ENCODE measurements around the gene ZNRF1. TPM values are rescaled to one million over a fixed set of nuclear protein-coding genes. Genes with fewer than 3 reads are reported as not detected.

ZNRF1 gene
- 10 to 100 TPM; 28.5 to 58.4 (median 40.4) TPM for total RNA-seq

DNA sequence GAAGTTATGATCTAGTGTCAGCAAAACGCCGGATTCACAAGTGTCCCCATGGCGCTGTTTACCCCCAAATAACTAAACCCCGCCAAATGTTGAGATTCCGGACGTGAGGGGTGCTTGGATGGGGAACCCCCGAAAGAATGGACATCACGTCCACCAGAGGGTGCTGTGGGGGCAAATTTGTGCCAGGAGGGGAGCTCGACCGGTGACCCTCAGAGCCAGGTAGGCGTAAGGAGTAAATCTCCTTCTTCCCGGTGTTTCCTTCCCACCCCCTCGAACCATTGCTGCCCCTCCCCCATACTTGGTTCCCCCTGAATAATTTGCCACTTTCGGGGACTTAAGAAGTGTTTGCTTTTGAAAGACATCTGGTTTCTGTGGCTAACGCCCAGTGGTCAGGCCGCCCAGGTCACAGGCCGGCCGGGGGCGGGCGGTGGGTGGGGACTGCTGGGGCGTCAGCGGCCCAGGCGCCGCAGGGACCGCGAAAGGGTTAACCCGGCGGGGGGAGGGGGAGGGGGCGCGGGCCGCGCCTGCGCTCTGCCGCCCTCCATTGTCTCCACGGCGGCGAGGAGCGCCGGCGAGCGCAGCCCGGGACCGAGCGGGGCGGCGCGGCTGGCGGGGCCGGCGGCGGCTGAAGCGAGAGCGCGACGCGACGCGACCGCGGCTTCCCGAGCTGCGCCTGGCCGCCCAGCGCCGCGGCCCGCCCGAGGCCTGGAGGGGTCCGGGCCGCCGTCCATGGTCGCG lies at the start of gene ZNRF1:
ZNRF1 (plus strand) TSS at position 544 of the 738 bp plus-strand sequence. CDS start 648 bp downstream, outside the sequence.
- intact Hi-C loops (cut with DNase I; ENCODE audit: low total_unique reads) (loop anchor here (1.0 kb wide), 1 partner anchor 113 kb away; no protein-coding TSS in a partner anchor), in situ Hi-C loops (cut with MboI; ENCODE audit: low pct_ligation_motif_present in 1 of 4, low pct_unique_long_range_greater_than_20kb in 1 of 4, low sequenced_read_pairs in 3 of 4) (loop anchor here in 2 of 4 donors (10.0 to 25.0 kb wide), 2 partner anchors 106 to 389 kb away; no protein-coding TSS in a partner anchor)
- no peaks in the 10 kb centered on the region for H3K27me3 ChIP-seq
- peak; percentile 88 for DNase-seq
- 0 to 1% methylated on average over 11 to 44 of the region's 73 CpGs for WGBS, 2 donors (ENCODE audit: low coverage in 1 of 2)
- H3K4me1 ChIP-seq = peaks cover 0 to 29% (median 21%) of the 10 kb centered on the region in 4 donors
- peak within 1 kb of the TSS; percentile 77 to 97 (median 95) for H3K4me3 ChIP-seq
- TF ChIP-seq EP300 (IDR thresholded peaks at IDR 0.05; ENCODE audit: low read depth) = no peak
- TF ChIP-seq POLR2AphosphoS5 (IDR thresholded peaks at IDR 0.05) = peak in 2 of 3 donors; percentile 9 to 34
- TF ChIP-seq POLR2A (IDR thresholded peaks at IDR 0.05) = no peak
- TF ChIP-seq, protein P1, sequence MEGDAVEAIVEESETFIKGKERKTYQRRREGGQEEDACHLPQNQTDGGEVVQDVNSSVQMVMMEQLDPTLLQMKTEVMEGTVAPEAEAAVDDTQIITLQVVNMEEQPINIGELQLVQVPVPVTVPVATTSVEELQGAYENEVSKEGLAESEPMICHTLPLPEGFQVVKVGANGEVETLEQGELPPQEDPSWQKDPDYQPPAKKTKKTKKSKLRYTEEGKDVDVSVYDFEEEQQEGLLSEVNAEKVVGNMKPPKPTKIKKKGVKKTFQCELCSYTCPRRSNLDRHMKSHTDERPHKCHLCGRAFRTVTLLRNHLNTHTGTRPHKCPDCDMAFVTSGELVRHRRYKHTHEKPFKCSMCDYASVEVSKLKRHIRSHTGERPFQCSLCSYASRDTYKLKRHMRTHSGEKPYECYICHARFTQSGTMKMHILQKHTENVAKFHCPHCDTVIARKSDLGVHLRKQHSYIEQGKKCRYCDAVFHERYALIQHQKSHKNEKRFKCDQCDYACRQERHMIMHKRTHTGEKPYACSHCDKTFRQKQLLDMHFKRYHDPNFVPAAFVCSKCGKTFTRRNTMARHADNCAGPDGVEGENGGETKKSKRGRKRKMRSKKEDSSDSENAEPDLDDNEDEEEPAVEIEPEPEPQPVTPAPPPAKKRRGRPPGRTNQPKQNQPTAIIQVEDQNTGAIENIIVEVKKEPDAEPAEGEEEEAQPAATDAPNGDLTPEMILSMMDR (IDR thresholded peaks at IDR 0.05) = peak; percentile 79 to 94 (median 85)
- no peaks in the 10 kb centered on the region for H3K36me3 ChIP-seq
- H3K9me3 ChIP-seq = no peaks in the 10 kb centered on the region
- H3K27ac ChIP-seq = peak within 1 kb of the TSS; percentile 84 to 91 (median 88)

DNA sequence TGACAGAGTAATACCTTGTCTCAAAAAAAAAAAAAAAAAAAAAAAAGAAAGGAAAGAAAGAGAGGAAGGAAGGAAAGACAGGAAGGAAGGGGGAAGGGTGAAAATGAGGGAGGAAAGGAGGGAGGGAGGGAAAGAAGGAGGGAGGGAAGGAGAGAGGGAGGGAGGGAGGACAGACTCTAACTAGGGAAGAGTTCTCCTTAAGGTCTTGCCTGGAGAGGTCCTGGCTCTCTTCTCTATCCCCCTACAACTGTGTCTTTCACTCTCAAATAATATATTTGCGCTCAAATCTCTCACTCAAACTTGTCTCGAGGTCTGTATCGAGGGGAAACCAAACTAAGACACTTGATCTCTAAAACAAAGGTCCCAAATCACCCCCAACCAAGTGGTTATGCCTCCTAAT lies 49.5 kb upstream of the ZNRF1 start:
- in situ Hi-C loops (cut with MboI; ENCODE audit: low pct_ligation_motif_present in 1 of 4, low pct_unique_long_range_greater_than_20kb in 1 of 4, low sequenced_read_pairs in 3 of 4) = no loop called here
- no peaks in the 10 kb centered on the region for H3K4me1 ChIP-seq
- intact Hi-C loops (cut with DNase I; ENCODE audit: low total_unique reads) = no loop called here

GRCh38 chr16:74950511-74950910 lies 48.3 kb upstream of the ZNRF1 start:
- H3K27ac ChIP-seq = no peak overlapping the region
- in situ Hi-C loops (cut with MboI; ENCODE audit: low pct_ligation_motif_present in 1 of 4, low pct_unique_long_range_greater_than_20kb in 1 of 4, low sequenced_read_pairs in 3 of 4) (no loop called here), intact Hi-C loops (cut with DNase I; ENCODE audit: low total_unique reads) (no loop called here)
- H3K4me1 ChIP-seq = no peaks in the 10 kb centered on the region
- H3K36me3 ChIP-seq = peaks cover 0 to 34% (median 9%) of the 10 kb centered on the region in 4 donors
- 96% methylated on average over 7 of the region's 7 CpGs; no CpG with 5 or more reads in 1 of the 2 donors for WGBS, 2 donors (ENCODE audit: low coverage in 1 of 2)
- DNase-seq = no peak
- H3K4me3 ChIP-seq = no peak overlapping the region
- TF ChIP-seq POLR2A (IDR thresholded peaks at IDR 0.05) (no peak), POLR2AphosphoS5 (IDR thresholded peaks at IDR 0.05) (no peak), EP300 (IDR thresholded peaks at IDR 0.05; ENCODE audit: low read depth) (no peak)
- TF ChIP-seq, protein P1 (IDR thresholded peaks at IDR 0.05) = no peak
- H3K9me3 ChIP-seq = no peaks in the 10 kb centered on the region
- no peaks in the 10 kb centered on the region for H3K27me3 ChIP-seq

More for the DNA sequence above, 49.5 kb upstream of the ZNRF1 start:
- Histone ChIP-seq H3K9me3 (no peaks in the 10 kb centered on the region), H3K27ac (no peak overlapping the region), H3K27me3 (no peaks in the 10 kb centered on the region), H3K4me3 (no peak overlapping the region), H3K36me3 (peaks cover 0 to 34% (median 10%) of the 10 kb centered on the region in 4 donors)
- 94 to 96% methylated on average over 3 of the region's 3 CpGs for WGBS, 2 donors (ENCODE audit: low coverage in 1 of 2)
- TF ChIP-seq, protein P1 (IDR thresholded peaks at IDR 0.05) = no peak
- no peak for TF ChIP-seq POLR2AphosphoS5 (IDR thresholded peaks at IDR 0.05)
- no peak for TF ChIP-seq POLR2A (IDR thresholded peaks at IDR 0.05)
- TF ChIP-seq EP300 (IDR thresholded peaks at IDR 0.05; ENCODE audit: low read depth) = no peak
- no peak for DNase-seq

DNA sequence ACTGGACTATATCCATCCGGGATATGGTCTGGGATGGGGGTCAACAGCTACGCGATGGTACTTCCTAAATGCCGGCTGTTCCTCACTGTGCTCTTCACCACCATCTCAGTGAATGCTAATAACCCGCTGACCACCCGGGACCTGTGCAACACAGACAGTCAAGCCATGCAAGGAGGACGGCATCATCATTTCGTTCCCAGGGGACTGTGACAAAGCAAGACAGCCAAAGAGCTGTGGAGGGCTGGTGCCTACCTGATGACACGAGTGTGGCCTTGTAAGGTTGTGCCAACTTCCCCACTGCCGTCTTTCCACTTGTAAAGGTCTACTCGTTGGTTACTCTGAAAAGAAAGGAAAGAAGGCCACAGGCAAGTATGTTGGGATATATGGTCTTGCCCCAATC lies 47.6 kb upstream of the ZNRF1 start:
- intact Hi-C loops (cut with DNase I; ENCODE audit: low total_unique reads) = no loop called here
- H3K36me3 ChIP-seq = peaks cover 0 to 30% (median 10%) of the 10 kb centered on the region in 4 donors
- H3K9me3 ChIP-seq = no peaks in the 10 kb centered on the region
- H3K27ac ChIP-seq = no peak overlapping the region
- H3K27me3 ChIP-seq = no peaks in the 10 kb centered on the region
- DNase-seq = no peak
- TF ChIP-seq, protein P1 (IDR thresholded peaks at IDR 0.05) = no peak
- TF ChIP-seq POLR2A (IDR thresholded peaks at IDR 0.05) = no peak
- no peak for TF ChIP-seq EP300 (IDR thresholded peaks at IDR 0.05; ENCODE audit: low read depth)
- no peak for TF ChIP-seq POLR2AphosphoS5 (IDR thresholded peaks at IDR 0.05)
- 95 to 97% methylated on average over 8 to 11 of the region's 11 CpGs for WGBS, 2 donors (ENCODE audit: low coverage in 1 of 2)
- no peak overlapping the region for H3K4me3 ChIP-seq
- H3K4me1 ChIP-seq = no peaks in the 10 kb centered on the region
- in situ Hi-C loops (cut with MboI; ENCODE audit: low pct_ligation_motif_present in 1 of 4, low pct_unique_long_range_greater_than_20kb in 1 of 4, low sequenced_read_pairs in 3 of 4) = no loop called here
